H1 (cell line): Measurements from ENCODE around the gene STARD3. TPM values are rescaled to one million over a fixed set of nuclear protein-coding genes. Genes with fewer than 3 reads are reported as not detected.

Experiments used
- BACH1 ChIP-seq: IDR thresholded peaks from 2 replicates; pipeline ENCODE4 v1.6.1; 2012; ENCODE audit warnings: low read length, improper control_type of control experiment
- CREB1 ChIP-seq: IDR thresholded peaks from 2 replicates; pipeline ENCODE4 v1.6.1; 2012; ENCODE audit warnings: inconsistent platforms
- FOSL1 ChIP-seq: IDR thresholded peaks from 2 replicates; pipeline ENCODE4 v1.6.1; 2011; ENCODE audit warnings: mild to moderate bottlenecking, low read depth, low read length, moderate library complexity; ENCODE audit not compliant: insufficient read depth
- GABPA ChIP-seq: IDR thresholded peaks from 2 replicates; pipeline ENCODE4 v1.6.1; 2011; ENCODE audit warnings: mild to moderate bottlenecking, low read length, moderate library complexity, borderline replicate concordance; ENCODE audit not compliant: insufficient read depth
- NANOG ChIP-seq: IDR thresholded peaks from 2 replicates; pipeline ENCODE4 v1.6.1; 2011; ENCODE audit warnings: low read length, low read depth, mild to moderate bottlenecking, inconsistent platforms; ENCODE audit not compliant: insufficient read depth, poor library complexity, severe bottlenecking
- RAD21 ChIP-seq, 2 experiments: IDR thresholded peaks in 1 of 2; conservative IDR thresholded peaks in 1 of 2; 2 replicates each; pipeline ENCODE4 v1.6.1; 2011; ENCODE audit warnings: low read depth in 2 of 2, low read length in 2 of 2, improper control_type of control experiment in 1 of 2, inconsistent platforms in 1 of 2, mild to moderate bottlenecking in 1 of 2, moderate library complexity in 1 of 2
- SIN3A ChIP-seq, 2 experiments: IDR thresholded peaks in 1 of 2; conservative IDR thresholded peaks in 1 of 2; 2 replicates each; pipeline ENCODE4 v1.6.1; 2011 to 2012; ENCODE audit warnings: low read length in 2 of 2, improper control_type of control experiment in 1 of 2, low read depth in 1 of 2, mild to moderate bottlenecking in 1 of 2
- SUZ12 ChIP-seq: fragments of 200-600 bp; sonication (generic); IDR thresholded peaks from 2 replicates; pipeline ENCODE4 v1.6.1; 2012; ENCODE audit warnings: mild to moderate bottlenecking, inconsistent platforms, low read length, moderate library complexity, mixed read lengths
- polyA plus RNA-seq, 7 experiments: library from polyadenylated mRNA; depleted of rRNA in 3 of 7; stranded (reverse) in 5 of 7; unstranded in 2 of 7; fragments of >200 nt in 5 of 7; fragments of 200-250 nt in 2 of 7; gene quantifications; 1 replicate in 5 of 7; 2 replicates in 1 of 7; 4 replicates in 1 of 7; pipeline versions ENCODE4 v1.2.1 to v1.2.3, GENCODE V29; 2011 to 2013; ENCODE audit warnings: missing spikeins in 2 of 7, mixed read lengths in 2 of 7
- total RNA-seq: library from RNA; stranded (reverse); fragmentation: NEBNext Ultra II Directional; extraction: Animal tissue kit (Norgen Biotek cat#: 25700); gene quantifications from 2 replicates; pipeline ENCODE4 v1.2.1, GENCODE V29; 2021

Gene STARD3
- total and polyA plus RNA-seq, 2 of the 8 experiments (the other 6 are each of a cell fraction or from before 2014, with no cell fraction given) = 47.6 to 80.3 TPM

DNA sequence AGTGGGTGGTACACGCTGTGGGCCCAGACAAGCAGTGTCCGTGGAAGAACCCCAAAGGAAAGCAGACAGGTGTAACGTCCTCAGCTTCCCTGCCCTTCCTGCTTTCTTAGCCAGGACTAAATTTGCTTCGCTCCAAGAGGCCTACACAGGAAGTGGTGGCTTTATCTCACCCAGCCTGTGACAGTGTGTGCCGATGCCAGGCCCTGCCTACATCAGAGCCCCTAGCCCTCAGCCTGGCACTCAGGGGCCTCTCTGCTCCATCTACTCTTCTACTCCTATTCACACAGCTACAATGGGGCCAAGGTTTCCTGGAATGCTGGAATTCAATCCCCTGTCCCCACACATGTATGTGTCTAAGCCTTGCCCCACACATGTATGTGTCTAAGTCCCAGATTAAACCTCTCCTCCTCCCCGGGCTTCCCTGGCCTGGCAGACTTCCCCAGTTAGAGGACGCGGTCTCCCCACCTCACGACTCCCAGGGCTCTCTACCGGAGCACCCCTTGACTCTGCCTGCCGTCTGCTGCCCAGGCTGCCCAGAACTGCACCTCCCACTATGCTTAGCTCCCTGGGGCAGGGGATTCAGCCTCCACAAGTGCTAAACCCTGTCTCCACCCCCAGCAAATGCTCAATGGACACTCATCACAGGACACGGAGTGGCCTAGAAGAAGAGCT lies 42.7 kb downstream of the STARD3 start (continued):
- TF ChIP-seq GABPA (no peak), FOSL1 (no peak), NANOG (no peak), SUZ12 (no peak), RAD21 (IDR thresholded peaks at IDR 0.05 in 1 of 2, conservative IDR thresholded peaks at IDR 0.05 in 1 of 2; ENCODE audit: low read depth in 2 of 2, low read length in 2 of 2) (no peak), BACH1 (no peak), SIN3A (conservative IDR thresholded peaks at IDR 0.05 in 1 of 2, IDR thresholded peaks at IDR 0.05 in 1 of 2; ENCODE audit: low read depth in 1 of 2, low read length in 2 of 2) (no peak), CREB1 (no peak)
